CD4-positive, alpha-beta T cell (primary cell): Measurements from ENCODE around the gene PSME3IP1. TPM values are rescaled to one million over a fixed set of nuclear protein-coding genes. Genes with fewer than 3 reads are reported as not detected.

Experiments used
- ATAC-seq: fragments of 200-7000 bp; cut with Tn5 transposase; one replicate; pipeline ENCODE4 v1.10.0; 2022; ENCODE audit warnings: mild to moderate bottlenecking; ENCODE audit not compliant: poor library complexity
- CTCF ChIA-PET: fragments of 350-600 bp; sonication (Branson Sonifier 250); formaldehyde crosslinking; loops from one replicate; lab custom pipeline; 2021; ENCODE audit warnings: antibody characterized with exemption, inconsistent platforms; lab: Charles Lee
- POLR2A ChIA-PET: fragments of 350-600 bp; sonication (Branson Sonifier 250); formaldehyde crosslinking; loops from one replicate; lab custom pipeline; 2021; ENCODE audit warnings: antibody characterized with exemption, inconsistent platforms; lab: Charles Lee
- DNase-seq, 14 experiments: peaks; one replicate each; pipeline ENCODE4 v3.0.0-alpha.2; 2013 to 2020; ENCODE audit warnings: mixed read lengths in 2 of 14
- H3K27ac ChIP-seq, 2 donors: one replicate each; pipeline versions ENCODE4 v1.5.1 to v1.7.0; 2013; ENCODE audit warnings: low read length in 2 of 2, low read depth in 1 of 2, mild to moderate bottlenecking in 1 of 2
- H3K27me3 ChIP-seq, 2 experiments: 1 replicate in 1 of 2; 2 replicates in 1 of 2; pipeline versions ENCODE4 v1.6.1 to v1.7.0; 2013; ENCODE audit warnings: low read length in 2 of 2, control low read depth in 1 of 2, mild to moderate bottlenecking in 1 of 2, moderate library complexity in 1 of 2; ENCODE audit not compliant: insufficient read depth in 2 of 2, control insufficient read depth in 1 of 2
- H3K36me3 ChIP-seq: one replicate; pipeline ENCODE4 v1.6.1; 2013; ENCODE audit warnings: low read length, control low read depth; ENCODE audit not compliant: insufficient read depth
- H3K4me1 ChIP-seq: one replicate; pipeline ENCODE4 v1.6.1; 2013; ENCODE audit warnings: low read length, control low read depth; ENCODE audit not compliant: insufficient read depth
- H3K4me3 ChIP-seq: one replicate; pipeline ENCODE4 v1.5.1; 2013; ENCODE audit warnings: mild to moderate bottlenecking, low read length, moderate library complexity
- H3K9me3 ChIP-seq, 2 experiments: 1 replicate in 1 of 2; 2 replicates in 1 of 2; pipeline versions ENCODE4 v1.6.1 to v1.7.0; 2013; ENCODE audit warnings: low read length in 2 of 2, mild to moderate bottlenecking in 2 of 2, control low read depth in 1 of 2, moderate library complexity in 1 of 2; ENCODE audit not compliant: control insufficient read depth in 1 of 2, insufficient read depth in 1 of 2
- H3K27ac Mint-ChIP-seq: one replicate; pipeline ENCODE4 v1.8.0; 2020; ENCODE audit warnings: mixed read lengths
- H3K27me3 Mint-ChIP-seq: one replicate; pipeline ENCODE4 v1.8.0; 2021; ENCODE audit warnings: mixed read lengths
- H3K36me3 Mint-ChIP-seq: one replicate; pipeline ENCODE4 v1.8.0; 2021; ENCODE audit warnings: low read depth, mixed read lengths
- H3K4me1 Mint-ChIP-seq: one replicate; pipeline ENCODE4 v1.8.0; 2021; ENCODE audit warnings: low read depth, mixed read lengths
- H3K4me3 Mint-ChIP-seq: one replicate; pipeline ENCODE4 v1.8.0; 2020; ENCODE audit warnings: mild to moderate bottlenecking, mixed read lengths
- H3K9me3 Mint-ChIP-seq: one replicate; pipeline ENCODE4 v1.8.0; 2020; ENCODE audit warnings: mixed read lengths
- CTCF ChIP-seq: fragments of 200-600 bp; IDR thresholded peaks from one replicate; pipeline ENCODE4 v1.8.0; 2022; ENCODE audit warnings: antibody characterized with exemption, mild to moderate bottlenecking
- intact Hi-C, 2 experiments: fragments of 100-400 bp; cut with DNase I in 1 of 2; cut with micrococcal nuclease in 1 of 2; formaldehyde crosslinking; loops; one replicate each; pipeline versions ENCODE4 v1.15.1 to v1.9.0; 2023 to 2025; cut with DNase I, micrococcal nuclease
- total RNA-seq, 174 experiments: library from RNA in 2 of 174; stranded (reverse) in 2 of 174; gene quantifications; one replicate each; pipeline ENCODE4 v1.2.3 and lab custom pipeline; 2021 to 2026

Gene PSME3IP1
- total RNA-seq, 2 experiments from 2014 or later = 77.1 to 77.9 TPM

- no peaks in the 10 kb centered on the region for H3K27me3 Mint-ChIP-seq
- H3K27me3 ChIP-seq = no peaks in the 10 kb centered on the region
- no peaks in the 10 kb centered on the region for H3K9me3 Mint-ChIP-seq
- ATAC-seq = no peak
- H3K4me1 ChIP-seq = no peaks in the 10 kb centered on the region
- no peak overlapping the region for H3K4me3 ChIP-seq
- POLR2A ChIA-PET = no interaction called here
- no peak overlapping the region for H3K27ac ChIP-seq
- no peaks in the 10 kb centered on the region for H3K9me3 ChIP-seq
- CTCF ChIA-PET = interaction anchor here (0.9 kb wide), 1 partner anchor 8 kb away, joined by 4 read pairs; no protein-coding TSS in a partner anchor
- no peak for DNase-seq
- H3K36me3 ChIP-seq = peaks cover 76% of the 10 kb centered on the region
- intact Hi-C loops = no loop called here
- TF ChIP-seq CTCF = no peak
- H3K27ac Mint-ChIP-seq = no peak overlapping the region
- no peaks in the 10 kb centered on the region for H3K4me1 Mint-ChIP-seq
- no peak overlapping the region for H3K4me3 Mint-ChIP-seq
- peaks cover 92% of the 10 kb centered on the region for H3K36me3 Mint-ChIP-seq
Measured at GRCh38 chr16:57224651-57225335, 39.0 kb upstream of the PSME3IP1 start.

- Histone ChIP-seq H3K4me1 (no peaks in the 10 kb centered on the region), H3K27me3 (no peaks in the 10 kb centered on the region), H3K27ac (no peak overlapping the region), H3K36me3 (peaks cover 80% of the 10 kb centered on the region), H3K4me3 (no peak overlapping the region), H3K9me3 (peaks cover 0 to 4% of the 10 kb centered on the region in 2 experiments)
- ChIA-PET POLR2A (no interaction called here), CTCF (no interaction called here)
- H3K36me3 Mint-ChIP-seq = peaks cover 97% of the 10 kb centered on the region
- intact Hi-C loops = no loop called here
- no peak overlapping the region for H3K27ac Mint-ChIP-seq
- no peaks in the 10 kb centered on the region for H3K4me1 Mint-ChIP-seq
- ATAC-seq = no peak
- no peaks in the 10 kb centered on the region for H3K9me3 Mint-ChIP-seq
- no peak for DNase-seq
- TF ChIP-seq CTCF = no peak
- no peak overlapping the region for H3K4me3 Mint-ChIP-seq
- no peaks in the 10 kb centered on the region for H3K27me3 Mint-ChIP-seq
Measured at GRCh38 chr16:57223057-57223456, 37.2 kb upstream of the PSME3IP1 start.

- H3K36me3 Mint-ChIP-seq = peaks cover 99% of the 10 kb centered on the region
Measured at GRCh38 chr16:57216968-57217367, 31.1 kb upstream of the PSME3IP1 start.

More at GRCh38 chr16:57216968-57217367, 31.1 kb upstream of the PSME3IP1 start:
- H3K9me3 Mint-ChIP-seq = peaks cover 4% of the 10 kb centered on the region
- H3K4me3 Mint-ChIP-seq = no peak overlapping the region
- no peak overlapping the region for H3K27ac Mint-ChIP-seq
- ChIA-PET POLR2A (no interaction called here), CTCF (no interaction called here)
- H3K27me3 ChIP-seq = no peaks in the 10 kb centered on the region
- ATAC-seq (no peak), DNase-seq (no peak)
- TF ChIP-seq CTCF = no peak
- H3K4me3 ChIP-seq = no peak overlapping the region
- H3K27ac ChIP-seq = no peak overlapping the region
- intact Hi-C loops = no loop called here
- H3K27me3 Mint-ChIP-seq = no peaks in the 10 kb centered on the region
- peaks cover 13 to 28% of the 10 kb centered on the region in 2 experiments for H3K9me3 ChIP-seq
- no peaks in the 10 kb centered on the region for H3K4me1 ChIP-seq
- no peaks in the 10 kb centered on the region for H3K4me1 Mint-ChIP-seq
- H3K36me3 ChIP-seq = peaks cover 89% of the 10 kb centered on the region
